DMS114 treated with DMSO at 0.1 percent for 48 hours (cell line): ENCODE results near the gene APC.
A peak's percentile ranks its signal among the peaks of the same experiment; 100 is the strongest.

ENCODE experiments used
- DNase-seq: peaks from one replicate; lab custom pipeline; 2025; ENCODE audit not compliant: unreplicated experiment; lab: John Stamatoyannopoulos, UW

Gene APC

DNA sequence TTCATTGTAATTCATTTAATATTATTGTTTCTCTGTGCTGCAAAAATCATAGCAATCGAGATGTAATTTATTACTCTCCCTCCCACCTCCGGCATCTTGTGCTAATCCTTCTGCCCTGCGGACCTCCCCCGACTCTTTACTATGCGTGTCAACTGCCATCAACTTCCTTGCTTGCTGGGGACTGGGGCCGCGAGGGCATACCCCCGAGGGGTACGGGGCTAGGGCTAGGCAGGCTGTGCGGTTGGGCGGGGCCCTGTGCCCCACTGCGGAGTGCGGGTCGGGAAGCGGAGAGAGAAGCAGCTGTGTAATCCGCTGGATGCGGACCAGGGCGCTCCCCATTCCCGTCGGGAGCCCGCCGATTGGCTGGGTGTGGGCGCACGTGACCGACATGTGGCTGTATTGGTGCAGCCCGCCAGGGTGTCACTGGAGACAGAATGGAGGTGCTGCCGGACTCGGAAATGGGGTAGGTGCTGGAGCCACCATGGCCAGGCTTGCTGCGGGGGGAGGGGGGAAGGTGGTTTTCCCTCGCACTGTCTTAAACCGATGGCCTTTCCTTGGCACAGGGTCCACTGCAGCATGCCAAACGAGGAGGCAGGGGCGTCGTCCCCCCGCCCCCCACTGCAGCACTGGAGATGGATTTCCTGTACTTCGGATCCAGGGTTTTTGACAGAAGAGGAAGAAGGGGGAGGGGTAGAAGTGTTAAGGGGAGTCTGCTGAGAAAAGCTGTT is at the start of gene APC:
TSS of gene APC (plus strand) at position 423 of the 728 bp plus-strand sequence. CDS start 17,006 bp downstream, outside the sequence.
- peak; percentile 80 for DNase-seq

DNA sequence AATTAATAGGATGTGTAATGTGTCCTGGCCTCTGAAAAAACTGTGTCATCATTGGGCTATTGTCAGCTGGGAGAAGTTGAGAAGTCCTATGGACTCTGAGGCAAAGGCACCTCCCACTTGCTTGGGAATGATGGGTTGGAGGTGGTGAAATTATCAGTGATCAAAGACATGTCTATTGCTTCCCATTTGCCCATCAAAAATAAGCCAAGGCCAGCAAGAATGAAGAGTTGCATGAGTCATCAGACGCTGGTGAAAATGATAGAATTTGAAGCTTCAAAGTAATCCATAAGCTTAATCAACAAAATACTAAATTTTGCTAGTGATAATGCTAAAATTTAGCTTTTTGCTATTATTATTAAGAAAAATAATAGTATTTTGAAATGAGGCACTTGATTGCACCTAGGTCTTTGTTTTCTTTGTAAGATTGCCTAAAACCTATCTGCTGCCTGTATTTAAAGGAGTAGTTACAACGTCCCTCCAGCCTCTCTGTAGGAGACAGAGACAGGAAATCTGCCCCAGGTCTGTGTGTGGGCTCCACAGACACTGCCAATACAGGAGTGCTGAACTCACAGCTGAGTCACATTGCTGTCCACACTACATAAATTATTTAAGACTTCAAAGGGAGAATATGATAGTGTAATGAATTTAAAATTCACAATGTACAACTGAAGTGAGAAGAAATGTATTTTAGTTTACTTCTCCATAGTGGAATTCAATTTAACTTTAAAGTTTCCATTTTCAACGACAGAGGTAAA is 48.4 kb upstream of the APC start:
- no peak for DNase-seq

DNA sequence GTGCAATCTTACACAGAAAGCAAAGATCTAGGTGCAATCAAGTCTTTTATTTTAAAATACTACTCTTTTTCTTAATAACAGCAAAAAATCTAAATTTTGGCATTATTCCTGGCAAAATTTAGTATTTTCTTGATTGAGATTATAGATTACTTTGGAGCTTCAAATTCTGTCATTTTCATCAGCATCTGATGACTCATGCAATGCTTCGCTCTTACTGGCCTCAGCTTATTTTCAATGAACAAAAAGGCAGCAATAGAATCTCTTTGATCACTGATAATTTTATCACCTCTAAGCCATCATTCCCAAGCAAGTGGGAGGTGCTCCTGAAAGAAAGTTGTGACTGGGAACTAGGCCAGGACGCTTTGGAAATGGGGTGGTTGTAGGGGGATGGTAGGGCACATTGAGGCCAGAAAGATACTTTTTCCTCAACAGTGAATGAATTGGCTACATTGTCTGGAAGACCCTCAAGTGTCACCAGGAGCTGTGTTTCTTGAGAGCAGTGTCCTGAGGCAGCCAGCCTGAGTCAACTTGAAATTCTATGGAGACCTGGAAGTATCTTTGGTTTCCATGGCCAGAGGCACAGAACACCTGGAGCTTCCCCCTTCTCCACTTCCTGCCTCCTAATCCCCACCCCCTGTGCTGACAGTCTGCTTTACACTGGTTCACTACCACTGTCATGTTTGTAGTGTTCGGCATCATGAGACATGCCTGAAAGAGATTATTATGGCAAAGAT is 46.9 kb upstream of the APC start:
- no peak for DNase-seq

DNA sequence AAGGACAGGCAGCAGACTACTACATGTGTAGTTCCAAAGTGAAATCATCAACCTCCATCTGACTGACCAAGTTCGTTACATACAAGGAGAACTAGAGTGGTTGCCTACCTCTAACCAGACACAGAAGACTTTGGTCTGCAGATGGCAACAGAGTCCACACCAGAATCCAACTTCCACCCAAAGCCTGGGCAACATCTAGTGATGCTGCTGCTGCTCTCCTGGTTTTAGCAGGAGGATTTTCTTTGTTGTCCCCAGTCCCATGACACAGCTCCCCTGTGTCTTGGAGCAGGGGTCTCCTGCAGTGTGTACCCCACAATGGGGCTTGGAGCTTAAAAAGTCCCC is 46.4 kb upstream of the APC start:
- DNase-seq, result no peak

DNA sequence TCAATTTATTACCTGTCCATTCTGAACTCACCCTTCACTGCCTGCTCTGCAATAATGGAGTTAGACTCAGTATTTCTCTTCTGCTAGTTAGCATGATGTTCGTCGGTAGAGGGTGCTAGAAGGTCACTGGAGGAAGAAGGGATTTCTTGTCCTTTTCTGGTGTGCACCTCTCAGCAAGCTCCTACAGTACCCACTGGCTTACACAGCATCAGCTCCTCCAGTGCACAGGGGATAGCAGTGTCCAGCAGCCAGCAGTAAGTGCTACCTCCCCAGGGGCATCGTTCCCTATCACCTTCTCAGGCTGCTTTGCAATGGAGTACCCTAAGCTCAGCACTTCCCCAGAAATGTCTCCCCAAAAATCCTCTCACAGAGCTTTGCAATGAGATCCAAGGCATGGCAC is 45.9 kb upstream of the APC start:
- peak; percentile 16 for DNase-seq

DNA sequence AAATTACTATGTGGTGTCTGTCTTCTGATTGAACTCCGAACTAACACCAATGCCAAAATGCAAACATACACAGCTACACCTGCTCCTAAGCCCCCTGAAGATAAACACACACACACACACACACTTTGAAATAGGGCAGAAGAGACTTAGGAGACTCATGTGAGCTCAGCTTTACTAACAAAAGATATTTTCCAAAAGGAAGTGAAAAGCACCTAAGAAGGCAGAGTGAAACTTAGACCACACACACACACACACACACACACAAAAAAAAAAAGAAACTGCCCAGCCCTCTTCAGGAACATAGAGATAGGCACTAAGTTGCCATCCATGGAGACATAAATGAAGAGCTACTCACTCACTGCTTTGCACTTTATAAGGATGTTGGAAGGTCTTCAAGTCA is 45.2 kb upstream of the APC start:
- DNase-seq, result no peak

DNA sequence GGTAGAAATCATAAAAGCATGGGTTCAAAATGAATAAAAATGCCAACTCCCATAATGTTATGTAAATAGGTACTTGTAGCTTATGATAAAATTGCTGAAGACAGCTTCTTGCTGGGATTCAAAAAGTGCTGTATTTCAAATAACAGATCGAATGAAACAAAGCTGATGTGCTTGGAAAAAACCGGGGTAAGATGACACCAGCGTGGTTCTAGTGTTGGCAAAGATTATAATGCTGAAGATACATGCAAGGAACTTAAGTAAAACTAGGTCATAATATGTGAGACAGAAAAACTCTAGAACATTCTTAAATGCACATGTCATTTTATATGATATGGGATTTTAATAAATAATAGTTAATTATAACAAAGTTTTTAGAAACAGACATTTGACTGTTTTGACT is 44.4 kb upstream of the APC start:
- DNase-seq, result no peak

DNA sequence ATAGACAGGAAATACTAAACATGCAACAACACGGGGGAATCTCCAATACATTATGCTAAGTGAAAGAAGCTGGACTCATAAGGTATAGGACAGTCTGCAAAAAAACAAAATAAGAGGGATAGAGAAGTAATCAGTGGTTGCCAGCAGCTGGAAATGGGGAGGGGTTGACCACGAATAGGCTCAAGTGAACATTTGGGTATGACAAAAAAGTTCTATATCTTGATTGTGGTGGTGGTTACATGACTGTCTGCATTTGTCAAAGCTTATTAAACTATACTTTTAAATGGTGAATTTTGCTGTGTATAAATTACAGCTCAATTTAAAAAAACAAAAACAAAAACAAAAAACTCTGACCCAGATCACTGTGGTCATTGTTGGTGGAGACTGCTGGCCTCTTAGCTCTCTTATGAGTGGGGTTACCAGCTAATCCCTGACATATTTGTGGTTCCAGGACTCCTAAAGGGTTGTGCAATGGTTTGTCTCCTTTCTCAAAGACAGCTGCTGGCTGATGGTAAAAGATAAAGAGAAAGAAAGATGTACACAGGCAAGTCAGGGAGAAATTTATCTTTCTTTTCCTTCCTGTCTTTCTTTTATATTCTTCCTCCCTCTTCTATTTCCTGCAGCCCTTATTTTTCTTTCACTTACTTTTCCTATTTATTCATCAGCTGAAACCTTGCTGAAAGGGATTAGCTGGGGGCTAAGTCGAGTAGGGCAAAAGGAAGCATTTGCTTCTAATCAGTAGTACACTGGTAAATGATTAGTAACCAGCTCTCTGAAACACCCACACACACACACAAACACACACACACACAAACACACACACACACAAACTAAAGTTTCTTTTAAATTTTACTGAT is 42.6 kb upstream of the APC start:
- DNase-seq, result no peak

DNA sequence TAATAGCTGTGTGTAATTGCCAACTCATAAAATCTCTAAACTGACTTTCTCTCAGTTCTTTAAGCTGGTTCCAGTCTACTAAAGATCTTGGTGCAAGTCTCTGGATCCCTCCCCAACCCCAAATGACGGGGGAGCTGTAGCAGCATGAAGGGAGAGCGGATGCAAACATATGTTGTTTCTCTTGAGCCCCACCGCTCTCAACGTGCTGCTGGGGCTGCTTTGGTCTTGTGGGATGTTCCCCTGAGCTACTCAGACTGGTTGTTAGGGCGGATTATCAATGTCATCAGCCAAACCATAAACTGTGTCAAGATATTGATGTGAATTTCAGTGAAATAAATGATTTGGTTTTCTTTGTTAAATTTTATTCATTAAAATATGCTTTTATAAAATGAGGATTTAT is 40.9 kb upstream of the APC start:
- no peak for DNase-seq

DNA sequence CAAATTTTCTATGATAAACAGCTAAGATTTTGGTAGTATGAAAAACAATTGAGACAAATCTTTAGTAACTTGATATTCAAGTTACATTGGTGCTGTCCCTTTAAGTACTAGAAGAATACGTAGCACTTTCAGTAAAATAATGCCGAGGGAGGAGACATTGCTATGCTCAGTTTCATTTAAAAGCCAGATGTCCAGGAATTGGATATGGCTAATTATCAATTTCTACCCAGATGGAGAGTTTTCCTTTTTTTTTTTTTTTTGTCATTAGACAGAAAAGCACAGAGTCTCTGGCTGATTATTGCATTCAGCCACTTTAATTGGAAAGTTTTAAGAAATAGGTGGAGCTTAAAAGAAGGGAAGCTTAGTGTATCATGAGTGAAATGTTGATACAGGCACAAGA is 40.4 kb upstream of the APC start:
- no peak for DNase-seq

DNA sequence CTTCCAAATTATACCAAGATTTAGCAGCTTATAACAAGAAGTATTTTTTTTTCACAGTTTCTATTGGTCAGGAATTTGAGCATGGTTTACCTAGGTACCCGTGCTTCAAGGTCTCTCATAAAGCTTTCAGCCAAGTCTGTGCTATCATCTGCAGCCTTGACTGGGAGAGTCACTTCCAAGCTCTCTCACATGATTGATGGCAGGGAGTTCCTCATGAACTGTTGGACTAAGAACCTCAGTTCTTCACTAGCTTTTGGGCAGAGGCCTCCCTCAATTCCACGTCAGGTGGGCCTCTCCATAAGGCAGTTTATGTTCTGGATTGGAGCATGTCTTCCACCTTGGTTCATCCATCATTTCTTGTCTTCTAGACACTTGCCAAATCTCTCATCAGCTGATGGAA is 39.9 kb upstream of the APC start:
- no peak for DNase-seq

DNA sequence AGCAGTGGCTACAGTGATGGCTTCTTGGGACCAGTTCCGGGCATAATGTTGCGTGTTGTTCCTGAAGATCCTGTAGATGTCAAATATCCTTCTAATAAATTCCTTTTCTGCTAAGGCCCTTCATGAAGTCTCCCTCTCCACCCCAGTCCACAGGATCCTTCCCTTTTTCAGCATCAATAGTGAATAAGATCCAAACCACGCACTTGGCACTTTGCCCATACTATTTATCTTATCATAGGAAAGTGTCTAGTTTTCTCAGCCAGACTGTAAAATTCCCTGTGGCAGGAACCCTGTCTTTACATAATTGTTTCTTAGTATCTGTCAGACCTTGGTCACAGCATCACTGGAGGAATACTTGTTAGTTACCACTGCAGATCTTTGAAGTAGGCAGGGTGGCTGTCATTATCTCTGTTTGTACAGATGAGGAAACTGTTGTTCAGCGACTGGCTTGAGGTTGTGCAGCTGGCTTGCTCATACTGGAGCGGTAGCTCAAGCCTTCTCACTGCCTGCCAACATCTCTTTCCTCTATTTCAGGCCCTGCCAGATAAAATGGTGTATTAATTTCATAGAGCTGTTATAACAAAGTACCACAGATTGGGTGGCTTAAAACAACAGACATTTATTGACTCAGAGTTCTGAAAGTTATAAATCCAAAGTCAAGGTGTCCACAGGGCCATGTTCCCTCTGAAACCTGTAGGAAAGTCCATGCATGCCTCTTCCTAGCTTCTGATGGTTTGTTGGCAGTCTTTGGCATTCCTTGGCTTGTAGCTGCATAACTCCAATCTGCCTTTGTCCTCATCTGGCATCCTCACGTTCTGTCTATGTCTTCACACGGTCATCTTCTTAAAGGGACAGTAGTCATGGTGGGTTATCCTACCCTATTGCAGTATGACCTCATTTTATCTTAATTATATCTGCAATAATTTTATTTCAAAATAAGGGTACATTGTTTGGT is 33.5 kb upstream of the APC start:
- no peak for DNase-seq

DNA sequence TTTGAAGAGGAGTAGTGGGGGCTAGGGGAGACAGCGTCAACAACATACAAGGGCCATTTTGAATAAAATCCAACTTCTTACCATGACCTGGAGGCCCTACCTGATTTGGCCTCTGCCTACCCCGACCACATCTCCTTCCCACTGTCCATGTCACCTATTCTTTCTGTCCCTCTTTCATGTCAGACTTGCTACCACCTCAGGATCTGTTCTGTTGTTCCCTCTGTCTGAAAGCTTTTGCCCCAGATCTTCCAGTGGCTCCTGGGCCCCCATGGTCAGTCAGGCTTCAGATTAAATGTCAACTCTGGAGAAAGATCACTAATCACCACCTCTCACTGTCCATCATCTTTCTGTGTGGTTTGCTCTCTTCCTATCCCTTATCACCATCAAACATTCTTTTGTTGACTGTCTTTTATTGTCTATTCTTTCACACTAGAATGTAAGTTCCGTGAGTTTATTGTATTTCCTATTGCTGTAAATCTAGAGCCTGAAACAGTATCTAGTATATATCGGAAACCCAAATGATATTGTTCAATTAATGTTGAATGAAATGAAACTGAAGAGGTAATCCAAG is 31.2 kb upstream of the APC start:
- no peak for DNase-seq

DNA sequence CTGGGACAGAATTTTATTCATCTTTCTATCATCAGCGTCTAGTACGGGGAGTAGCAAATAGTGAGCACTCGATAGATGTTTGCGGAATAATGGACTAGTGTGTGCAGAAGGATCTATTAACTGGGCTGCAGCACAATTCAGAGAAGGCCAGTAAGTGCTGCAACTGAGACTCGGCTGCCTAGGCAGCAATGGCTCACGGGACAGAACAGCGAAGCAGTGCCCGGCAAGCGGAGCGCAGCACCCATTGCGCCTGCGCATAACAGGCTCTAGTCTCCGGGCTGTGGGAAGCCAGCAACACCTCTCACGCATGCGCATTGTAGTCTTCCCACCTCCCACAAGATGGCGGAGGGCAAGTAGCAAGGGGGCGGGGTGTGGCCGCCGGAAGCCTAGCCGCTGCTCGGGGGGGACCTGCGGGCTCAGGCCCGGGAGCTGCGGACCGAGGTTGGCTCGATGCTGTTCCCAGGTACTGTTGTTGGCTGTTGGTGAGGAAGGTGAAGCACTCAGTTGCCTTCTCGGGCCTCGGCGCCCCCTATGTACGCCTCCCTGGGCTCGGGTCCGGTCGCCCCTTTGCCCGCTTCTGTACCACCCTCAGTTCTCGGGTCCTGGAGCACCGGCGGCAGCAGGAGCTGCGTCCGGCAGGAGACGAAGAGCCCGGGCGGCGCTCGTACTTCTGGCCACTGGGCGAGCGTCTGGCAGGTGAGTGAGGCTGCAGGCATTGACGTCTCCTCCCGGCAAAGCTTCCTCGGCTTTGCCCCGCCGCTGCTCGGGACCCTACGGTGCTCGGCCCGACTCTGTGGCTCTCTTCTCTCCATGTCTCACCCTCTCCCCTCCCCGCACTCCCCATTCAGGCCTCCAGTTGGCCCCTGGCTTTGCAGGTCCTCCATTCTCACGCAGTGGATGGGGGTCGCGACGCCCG is 30.2 kb upstream of the APC start:
- DNase-seq, result peak; percentile 98

DNA sequence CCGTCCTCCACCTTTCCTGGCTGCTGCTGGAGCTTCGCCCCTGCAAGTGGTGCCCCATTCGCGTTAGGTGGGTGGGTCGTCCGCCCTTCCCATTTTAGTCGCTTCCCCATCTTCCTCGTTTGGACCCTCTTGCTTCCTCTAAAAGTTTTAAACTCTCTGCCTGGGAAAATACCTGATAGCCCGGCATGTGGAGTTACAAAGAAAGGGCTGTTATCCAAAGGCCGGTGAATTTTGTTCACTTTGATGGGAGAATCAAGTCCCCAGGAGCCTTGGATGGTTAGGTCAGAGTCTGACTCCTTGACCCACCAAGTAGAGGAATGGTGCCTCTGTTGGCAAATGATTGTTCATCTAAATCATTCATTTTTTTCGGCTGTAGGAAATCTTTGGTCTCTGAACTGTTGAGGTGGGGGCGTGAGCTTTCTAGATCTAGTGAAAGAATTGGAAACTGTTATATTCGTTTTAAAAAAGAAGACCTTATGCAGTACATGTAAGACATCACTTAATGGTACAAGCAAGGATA is 29.5 kb upstream of the APC start:
- DNase-seq, result no peak

DNA sequence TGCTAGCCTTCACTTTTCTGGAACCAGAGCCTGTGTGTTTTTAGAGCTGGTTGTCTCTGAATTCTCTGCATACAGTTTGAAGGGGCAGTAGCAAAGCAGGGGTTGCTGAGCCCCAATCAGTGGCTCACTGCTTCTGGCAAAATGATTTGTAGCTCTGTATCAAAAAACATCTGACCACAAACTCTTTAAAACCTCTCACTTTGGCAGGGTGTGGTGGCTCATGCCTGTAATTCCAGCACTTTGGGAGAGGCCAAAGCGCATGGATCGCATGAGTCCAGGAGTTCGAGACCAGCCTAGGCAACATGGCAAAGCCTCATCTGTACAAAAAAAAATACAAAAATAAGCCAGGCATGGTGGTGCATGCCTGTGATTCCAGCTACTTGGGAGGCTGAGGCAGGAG is 28.3 kb upstream of the APC start:
- no peak for DNase-seq

DNA sequence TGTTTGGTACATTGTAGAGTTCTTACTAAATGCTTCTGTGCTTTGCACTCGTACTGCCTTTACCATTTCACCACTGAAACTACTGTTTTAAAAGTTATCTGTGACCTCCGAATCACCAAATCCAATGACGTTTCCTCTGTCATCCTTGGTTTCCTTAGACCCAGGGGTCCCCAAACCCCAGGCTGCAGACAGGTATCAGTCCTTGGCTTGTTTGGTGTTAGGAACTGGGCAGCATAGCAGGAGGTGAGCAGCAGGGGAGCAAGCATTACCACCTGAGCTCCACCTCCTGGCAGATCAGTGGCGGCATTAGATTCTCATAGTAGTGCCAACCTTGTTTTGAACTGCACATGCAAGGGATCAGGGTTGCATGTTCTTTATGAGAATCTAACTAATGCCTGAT is 26.8 kb upstream of the APC start:
- no peak for DNase-seq

DNA sequence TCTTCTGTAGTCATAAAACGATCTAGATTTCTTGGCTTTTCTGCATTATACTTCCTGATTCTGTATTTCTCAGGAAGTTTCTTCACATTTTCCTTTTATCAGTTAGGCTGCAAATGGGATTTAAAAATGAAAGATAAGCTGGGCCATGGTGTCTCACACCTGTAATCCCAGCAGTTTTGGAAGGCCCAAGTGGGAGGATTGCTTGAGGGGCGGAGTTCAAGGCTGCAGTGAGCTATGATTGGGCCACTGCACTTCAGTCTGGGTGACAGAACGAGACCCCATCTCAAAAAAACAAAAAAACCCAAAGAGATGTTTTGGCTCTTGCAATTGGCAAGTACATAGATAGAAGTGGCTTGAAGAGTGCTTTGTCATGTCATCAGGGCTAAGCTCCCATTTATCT is 26.2 kb upstream of the APC start:
- DNase-seq, result no peak
